ENCODE measurements around the gene TEX12.

DNA sequence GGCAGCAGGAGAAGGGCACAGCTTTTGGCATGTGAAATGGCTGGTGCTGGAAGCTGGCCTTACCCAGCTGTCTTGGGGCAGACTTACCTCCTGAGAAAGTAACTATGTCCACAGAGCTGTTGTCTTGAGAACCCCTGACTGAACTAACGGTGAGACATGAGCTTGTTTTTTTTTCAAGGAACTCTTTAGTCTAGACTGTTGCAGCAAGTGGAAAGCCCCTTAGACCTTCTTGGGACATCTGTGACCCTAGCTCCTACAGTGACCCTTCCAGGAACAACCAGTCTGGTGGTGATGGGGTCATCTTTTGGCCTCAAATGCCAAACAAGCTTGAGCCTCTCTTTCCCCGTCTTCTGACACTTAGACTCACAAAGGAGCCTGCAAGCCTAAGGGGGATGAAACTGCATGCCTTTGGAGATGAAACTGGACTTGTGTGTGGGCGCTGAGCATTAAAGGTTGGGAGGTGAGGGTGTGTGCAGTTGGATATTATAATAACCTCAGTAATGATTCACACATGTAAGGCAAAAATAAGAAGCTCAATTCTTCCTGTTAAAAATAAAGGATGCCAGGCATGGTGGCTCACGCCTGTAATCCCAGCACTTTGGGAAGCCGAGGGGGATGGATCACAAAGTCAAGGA is 45.1 kb upstream of the TEX12 start:
- TF ChIP-seq POLR2AphosphoS5 (IDR thresholded peaks at IDR 0.05; ENCODE audit: low read depth, low read length), result no peak
- TF ChIP-seq TAF1 (IDR thresholded peaks at IDR 0.05; ENCODE audit: low read depth, low read length), result no peak
- no peak for TF ChIP-seq POLR2A (IDR thresholded peaks at IDR 0.05; ENCODE audit: low read depth, low read length)
- TF ChIP-seq SPI1 (IDR thresholded peaks at IDR 0.05; ENCODE audit: low read depth, low read length), result no peak

Data from GM12891 (cell line).